ENCODE results near the gene ZNF484.

DNA sequence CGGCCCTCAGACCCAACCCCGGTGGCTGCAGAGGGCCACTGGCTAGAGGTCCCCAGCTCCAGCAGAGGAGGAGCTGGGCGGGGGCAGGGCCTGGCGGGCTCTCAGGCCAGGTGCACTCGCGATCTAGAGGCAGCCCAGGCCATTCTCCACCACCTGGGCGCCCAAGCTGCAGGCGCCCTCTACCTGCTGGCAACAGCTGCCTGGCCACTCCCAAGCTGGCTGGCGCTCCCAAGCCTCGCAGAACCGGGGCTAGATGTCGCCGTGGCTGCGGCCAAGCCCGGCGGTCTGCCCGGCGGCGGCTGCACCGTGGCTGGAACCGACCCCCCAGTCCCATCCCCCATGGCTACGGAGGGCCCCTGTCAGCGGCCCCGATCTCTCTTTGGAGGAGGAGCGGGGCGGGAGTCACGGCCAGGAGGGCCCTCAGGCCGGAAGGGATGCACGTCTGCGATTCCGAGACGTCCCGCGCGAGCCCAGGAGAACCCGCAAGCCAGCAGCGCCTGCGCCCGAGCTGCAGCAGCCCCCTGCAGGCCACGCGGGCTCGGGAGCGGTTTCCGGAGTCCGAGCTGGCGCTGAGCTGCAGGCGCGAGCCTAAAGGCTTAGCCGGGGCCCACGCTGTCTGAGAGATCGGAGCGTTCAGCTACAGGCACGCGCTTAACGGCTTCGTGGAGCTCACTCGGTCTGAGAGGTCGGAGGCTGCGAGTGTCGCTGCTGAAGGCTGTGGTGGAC lies 68.9 kb downstream of the ZNF484 start:
- TF ChIP-seq CTCF (IDR thresholded peaks at IDR 0.05) (peak in 1 of 7 experiments; percentile 5), EP300 (IDR thresholded peaks at IDR 0.05) (no peak)
